GM18519 (cell line): ENCODE measurements around the gene FAN1.

Experiments used
- ATAC-seq: cut with Tn5 transposase; IDR thresholded peaks from one replicate; pipeline ENCODE4 v1.9.1; 2021; ENCODE audit warnings: mild to moderate bottlenecking, moderate library complexity; ENCODE audit not compliant: unreplicated experiment, low FRiP score

The FAN1 gene

DNA sequence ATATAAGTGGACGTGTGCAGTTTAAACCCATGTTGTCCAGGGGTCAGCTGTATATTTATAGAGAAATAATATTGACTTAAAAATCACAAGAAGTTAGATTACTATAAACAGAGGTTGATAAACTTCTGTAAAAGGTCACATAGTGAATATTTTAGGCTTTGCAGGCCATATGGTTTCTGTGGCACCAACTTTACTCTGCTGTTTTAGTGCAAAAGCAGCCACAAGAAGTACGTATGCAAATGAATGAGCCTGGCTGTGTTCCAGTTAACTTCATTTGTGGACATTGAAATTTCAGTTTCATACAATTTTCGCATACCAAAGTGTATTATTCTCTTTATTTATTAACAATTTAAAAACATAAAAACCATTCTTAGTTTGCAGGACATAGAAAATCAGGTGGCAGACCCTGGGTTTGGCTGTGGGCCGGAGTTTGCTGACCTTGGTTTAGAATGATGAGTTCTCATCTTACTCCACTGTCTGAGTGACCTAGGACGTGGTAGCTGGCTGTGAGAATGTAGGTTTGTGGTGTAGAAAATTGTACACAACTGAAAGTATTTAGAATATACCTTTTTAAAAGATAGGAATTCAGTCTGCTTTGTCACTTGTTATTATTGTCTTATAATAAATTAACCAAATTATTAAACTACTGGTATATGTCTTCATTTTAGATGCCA lies 16.3 kb downstream of the FAN1 start:
- no peak for ATAC-seq

- ATAC-seq, result no peak
These were observed 17.4 kb downstream of the FAN1 start for GRCh38 chr15:30921106-30921505.

DNA sequence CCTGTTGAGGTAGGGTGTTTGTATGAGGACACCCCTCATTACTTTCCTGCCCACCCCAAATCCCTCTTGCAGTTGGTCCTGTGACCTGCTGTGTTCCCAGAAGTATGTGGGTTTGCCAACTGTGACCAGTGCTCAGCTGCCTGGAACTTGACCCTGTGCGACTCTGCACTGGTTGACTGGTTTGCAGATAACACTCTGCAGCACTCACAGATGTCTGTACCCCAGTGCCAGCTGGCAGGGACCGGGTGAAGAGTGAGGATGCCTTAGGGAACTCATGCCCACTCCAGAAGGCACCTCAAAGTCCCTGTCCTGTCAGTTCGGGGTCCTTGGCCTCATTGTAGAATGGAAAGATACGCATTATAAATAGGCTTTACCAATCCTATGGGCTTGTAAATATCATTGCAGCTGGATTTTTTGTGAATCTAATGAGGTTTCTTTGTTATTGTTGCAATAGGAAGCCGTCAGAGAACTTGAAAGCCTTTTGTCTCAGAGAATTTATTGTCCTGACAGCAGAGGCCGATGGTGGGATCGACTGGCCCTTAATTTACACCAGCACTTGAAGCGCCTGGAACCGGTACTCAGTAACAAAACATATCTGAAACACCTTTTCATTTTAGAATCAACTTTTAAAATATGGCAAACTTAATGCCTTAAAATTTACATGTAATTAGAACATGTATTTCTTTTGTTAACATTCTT lies 18.2 kb downstream of the FAN1 start:
- ATAC-seq, result no peak

GRCh38 chr15:30922480-30923311 lies 19.0 kb downstream of the FAN1 start:
- ATAC-seq, result no peak

DNA sequence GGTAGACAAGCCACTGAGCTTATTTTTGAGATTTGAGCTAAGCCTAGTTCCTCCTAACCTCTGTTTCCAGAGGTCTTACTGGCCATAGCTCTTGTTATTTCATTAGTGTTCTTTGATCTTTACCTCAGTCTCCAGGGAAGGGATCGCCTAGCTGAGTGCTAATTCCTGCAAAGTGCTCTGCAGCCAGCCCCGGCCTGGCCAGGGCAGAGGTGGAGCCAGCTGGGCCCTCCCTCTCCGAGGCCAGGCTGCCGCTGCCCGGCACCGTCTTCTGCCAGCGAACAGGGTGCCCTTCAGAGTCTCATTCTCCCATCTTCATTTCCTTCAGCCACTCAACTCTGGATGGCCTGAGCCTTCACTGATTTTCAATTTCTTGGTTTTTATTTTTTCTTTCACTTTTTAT lies 19.7 kb downstream of the FAN1 start:
- ATAC-seq, result no peak

- no peak for ATAC-seq
These were observed 20.6 kb downstream of the FAN1 start for GRCh38 chr15:30924353-30924752.

DNA sequence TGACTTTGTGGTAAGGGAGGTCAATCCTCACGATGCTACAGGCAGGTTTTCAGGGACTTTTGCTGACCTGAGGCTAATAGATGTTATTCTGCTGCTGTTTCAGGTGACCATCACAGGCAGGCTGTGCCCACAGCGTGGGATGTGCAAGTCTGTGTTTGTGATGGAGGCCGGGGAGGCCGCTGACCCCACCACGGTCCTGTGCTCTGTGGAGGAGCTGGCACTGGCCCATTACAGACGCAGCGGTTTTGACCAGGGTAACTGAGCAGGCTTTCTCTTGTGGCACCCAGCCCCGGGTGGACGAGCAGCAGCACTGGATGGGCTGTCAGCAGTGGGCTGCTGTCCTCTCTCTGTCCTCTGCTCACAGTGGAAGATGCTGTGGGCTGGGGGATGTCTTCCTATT lies 22.0 kb downstream of the FAN1 start:
- ATAC-seq, result no peak

GRCh38 chr15:30926161-30926560 lies 22.4 kb downstream of the FAN1 start:
- ATAC-seq, result no peak

- no peak for ATAC-seq
These were observed 23.5 kb downstream of the FAN1 start for GRCh38 chr15:30927148-30927761.

GRCh38 chr15:30928076-30928475 lies 24.4 kb downstream of the FAN1 start:
- no peak for ATAC-seq

- no peak for ATAC-seq
These were observed 25.5 kb downstream of the FAN1 start for GRCh38 chr15:30929064-30929669.

DNA sequence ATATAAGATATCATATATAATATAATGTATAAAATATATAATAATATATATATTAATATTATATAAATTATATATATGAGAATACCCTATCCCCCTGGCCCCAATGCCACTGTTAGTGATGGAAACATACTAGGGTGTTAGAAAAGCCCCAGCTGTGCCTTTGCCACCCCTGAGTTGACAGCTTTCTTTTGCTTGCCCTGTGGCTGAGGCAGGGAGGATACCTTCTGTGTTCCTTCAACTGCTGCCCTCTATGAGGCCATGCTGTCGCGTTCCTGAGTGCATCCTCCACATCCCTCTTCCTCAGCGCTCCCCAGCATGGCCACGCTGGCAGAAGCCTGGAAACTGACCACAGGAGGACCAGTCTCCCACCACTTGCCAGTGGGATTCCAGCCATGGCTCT lies 26.3 kb downstream of the FAN1 start:
- ATAC-seq, result no peak

GRCh38 chr15:30930422-30930821 lies 26.7 kb downstream of the FAN1 start:
- ATAC-seq, result no peak

DNA sequence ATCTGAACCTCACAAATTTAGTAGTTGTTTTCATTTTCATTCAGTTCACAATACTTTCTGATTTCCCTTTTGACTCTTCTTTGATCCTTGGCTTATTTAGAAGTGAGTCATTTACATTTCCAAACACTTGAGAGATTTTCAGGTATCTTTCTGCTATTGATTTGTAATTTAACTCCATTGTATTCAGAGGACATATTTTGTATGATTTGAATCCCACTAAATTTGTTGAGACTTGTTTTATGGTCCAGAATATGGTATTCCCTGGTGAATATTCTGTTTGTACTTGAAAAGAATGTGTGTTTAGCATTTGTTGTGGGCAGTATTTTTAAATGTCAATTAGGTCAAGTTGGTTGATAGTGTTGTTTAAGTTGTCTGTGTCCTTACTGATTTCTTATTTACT lies 29.6 kb downstream of the FAN1 start:
- no peak for ATAC-seq

GRCh38 chr15:30939161-30939560 lies 35.4 kb downstream of the FAN1 start:
- no peak for ATAC-seq

DNA sequence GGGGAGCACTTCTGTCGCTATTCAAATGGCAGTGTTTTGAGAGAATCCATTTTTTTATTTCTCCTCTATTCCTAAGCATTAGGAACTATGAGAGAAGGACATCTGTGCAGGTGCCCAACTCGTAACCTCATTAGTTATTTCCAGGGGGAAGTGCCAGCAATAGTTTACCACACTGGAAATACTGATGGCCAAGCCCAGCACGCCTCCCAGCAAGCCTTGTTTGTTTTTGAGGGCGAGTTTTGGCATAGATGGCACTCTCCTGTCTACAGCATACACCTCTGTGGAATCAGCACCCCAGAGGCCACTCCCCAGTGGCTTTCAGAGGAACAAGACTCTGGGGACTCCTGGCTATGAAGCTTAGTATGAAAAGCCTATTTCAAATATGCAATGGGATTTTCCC lies 36.6 kb downstream of the FAN1 start:
- no peak for ATAC-seq

- no peak for ATAC-seq
These were observed 37.8 kb downstream of the FAN1 start for GRCh38 chr15:30941520-30941919.

- ATAC-seq, result no peak
These were observed 40.1 kb downstream of the FAN1 start for GRCh38 chr15:30943654-30944335.

- ATAC-seq, result no peak
These were observed 49.5 kb downstream of the FAN1 start for GRCh38 chr15:30953183-30953582.

DNA sequence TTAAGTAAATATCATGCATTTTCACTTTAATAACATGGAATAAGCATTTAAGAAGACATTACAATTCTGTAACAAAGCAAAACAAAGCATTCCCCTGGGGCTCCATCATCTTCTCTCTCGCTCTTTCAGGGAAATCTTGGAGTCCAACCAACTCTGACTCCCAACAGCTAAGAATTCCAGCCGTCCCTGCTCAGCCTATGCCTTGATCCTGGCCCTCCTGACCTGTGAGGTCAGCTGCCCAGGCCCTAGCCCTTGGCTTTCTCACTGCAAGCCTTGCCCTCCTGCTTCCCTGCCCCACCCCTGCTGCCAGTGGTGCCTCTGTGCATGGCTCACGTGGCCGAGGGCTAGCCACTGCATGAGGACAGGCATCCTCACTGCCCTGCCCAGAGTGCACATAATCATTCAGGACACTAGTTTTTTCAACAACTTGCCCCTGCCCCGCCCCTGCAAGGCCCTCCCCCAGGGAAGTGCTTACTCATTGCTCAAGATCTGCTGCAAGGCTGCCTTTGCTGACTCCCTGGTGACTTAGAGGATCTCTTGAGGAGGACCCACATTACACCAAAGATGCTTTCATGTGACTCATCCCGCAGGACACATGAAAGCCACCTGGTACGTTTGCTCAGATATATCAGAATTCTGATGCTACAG lies 50.1 kb downstream of the FAN1 start:
- no peak for ATAC-seq
